Subcutaneous abdominal adipose tissue (tissue), 5 donors: ENCODE measurements around the gene OXGR1.
"Not testable (repeated sequence)": the region's sequence is repeated elsewhere in the genome, so short reads cannot be mapped to it uniquely, and the experiment has no call there.

Experiments
- H3K27ac ChIP-seq: one replicate; pipeline ENCODE4 v1.7.0; 2013; ENCODE audit warnings: low read depth, mild to moderate bottlenecking, inconsistent platforms, low read length, moderate library complexity
- H3K27me3 ChIP-seq, 5 donors: one replicate each; pipeline ENCODE4 v1.7.0; 2013; ENCODE audit warnings: low read length in 5 of 5, inconsistent platforms in 1 of 5; ENCODE audit not compliant: control insufficient read depth in 5 of 5, insufficient read depth in 4 of 5
- H3K36me3 ChIP-seq, 5 donors: one replicate each; pipeline ENCODE4 v1.7.0; 2013; ENCODE audit warnings: low read length in 5 of 5; ENCODE audit not compliant: control insufficient read depth in 5 of 5, insufficient read depth in 5 of 5
- H3K4me1 ChIP-seq, 5 donors: one replicate each; pipeline ENCODE4 v1.7.0; 2013; ENCODE audit warnings: low read length in 5 of 5, mild to moderate bottlenecking in 3 of 5, moderate library complexity in 1 of 5; ENCODE audit not compliant: control insufficient read depth in 5 of 5, insufficient read depth in 5 of 5
- H3K4me3 ChIP-seq, 5 donors: one replicate each; pipeline ENCODE4 v1.7.0; 2013; ENCODE audit warnings: low read length in 5 of 5, low read depth in 1 of 5
- H3K9ac ChIP-seq, 5 donors: one replicate each; pipeline ENCODE4 v1.7.0; 2013; ENCODE audit warnings: low read length in 5 of 5, mild to moderate bottlenecking in 4 of 5, moderate library complexity in 3 of 5
- H3K9me3 ChIP-seq, 5 donors: one replicate each; pipeline ENCODE4 v1.7.0; 2013; ENCODE audit warnings: low read length in 5 of 5; ENCODE audit not compliant: control insufficient read depth in 5 of 5
- donor health status: healthy.
- donor health status: healthy.
- donor health status: healthy.
- donor health status: healthy.
- donor health status: healthy.

The OXGR1 gene

GRCh38 chr13:96996107-96996506 lies 1.8 kb upstream of the OXGR1 start:
- H3K27ac ChIP-seq: no peak overlapping the region
- H3K4me1 ChIP-seq: peaks cover 0 to 14% (median 12%) of the 10 kb centered on the region in 5 donors
- no peak overlapping the region for H3K9ac ChIP-seq
- peaks cover 0 to 21% (median 16%) of the 10 kb centered on the region in 5 donors for H3K27me3 ChIP-seq
- H3K4me3 ChIP-seq: no peak overlapping the region
- H3K9me3 ChIP-seq: no peaks in the 10 kb centered on the region
- H3K36me3 ChIP-seq: no peaks in the 10 kb centered on the region

GRCh38 chr13:96994858-96995243 lies 575 bp upstream of the OXGR1 start:
- no peak overlapping the region for H3K9ac ChIP-seq
- no peak overlapping the region for H3K27ac ChIP-seq
- no peaks in the 10 kb centered on the region for H3K36me3 ChIP-seq
- peaks cover 0 to 21% (median 16%) of the 10 kb centered on the region in 5 donors for H3K27me3 ChIP-seq
- peak overlapping the region in 1 of 5 donors; percentile 60 for H3K4me3 ChIP-seq
- H3K9me3 ChIP-seq: no peaks in the 10 kb centered on the region
- peaks cover 0 to 14% (median 12%) of the 10 kb centered on the region in 5 donors for H3K4me1 ChIP-seq

GRCh38 chr13:96993634-96994016 lies 651 bp downstream of the OXGR1 start:
- H3K4me3 ChIP-seq: peak overlapping the region; percentile 48 to 69 (median 60)
- H3K9ac ChIP-seq: peak overlapping the region in 2 of 5 donors; percentile 44 to 46
- no peaks in the 10 kb centered on the region for H3K36me3 ChIP-seq
- H3K4me1 ChIP-seq: peaks cover 0 to 14% (median 12%) of the 10 kb centered on the region in 5 donors
- H3K27ac ChIP-seq: no peak overlapping the region
- H3K27me3 ChIP-seq: peaks cover 0 to 21% (median 15%) of the 10 kb centered on the region in 5 donors
- no peaks in the 10 kb centered on the region for H3K9me3 ChIP-seq

- peaks cover 0 to 21% (median 15%) of the 10 kb centered on the region in 5 donors for H3K27me3 ChIP-seq
- no peak overlapping the region for H3K27ac ChIP-seq
These were observed 1.6 kb downstream of the OXGR1 start for GRCh38 chr13:96992633-96993032.

DNA sequence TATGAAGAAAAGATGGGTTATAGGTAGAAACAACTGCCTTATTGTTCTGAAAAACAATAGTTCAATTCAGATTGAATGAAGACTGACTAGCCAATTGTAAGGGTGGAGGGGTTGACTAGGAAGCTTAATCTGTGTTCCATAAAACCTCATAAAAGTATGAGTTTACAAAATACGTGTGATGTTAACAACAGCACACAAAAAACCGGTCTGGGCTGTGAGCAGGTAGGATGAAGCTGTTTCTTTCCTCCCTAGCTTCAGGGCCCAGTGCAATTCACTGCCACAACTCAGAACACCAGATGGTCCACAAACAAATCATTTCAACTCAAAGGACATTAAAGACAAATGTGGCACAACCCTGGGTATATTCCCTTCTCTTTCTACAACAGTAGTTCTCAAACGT lies 3.2 kb downstream of the OXGR1 start:
- H3K4me3 ChIP-seq: no peak overlapping the region
- peaks cover 0 to 21% (median 15%) of the 10 kb centered on the region in 5 donors for H3K27me3 ChIP-seq
- no peaks in the 10 kb centered on the region for H3K9me3 ChIP-seq
- H3K9ac ChIP-seq: no peak overlapping the region
- no peak overlapping the region for H3K27ac ChIP-seq
- H3K36me3 ChIP-seq: no peaks in the 10 kb centered on the region
- H3K4me1 ChIP-seq: peaks cover 0 to 14% (median 12%) of the 10 kb centered on the region in 5 donors

More at GRCh38 chr13:96992633-96993032, 1.6 kb downstream of the OXGR1 start:
- H3K9me3 ChIP-seq: no peaks in the 10 kb centered on the region
- no peaks in the 10 kb centered on the region for H3K36me3 ChIP-seq
- H3K9ac ChIP-seq: no peak overlapping the region
- no peak overlapping the region for H3K4me3 ChIP-seq
- peaks cover 0 to 14% (median 12%) of the 10 kb centered on the region in 5 donors for H3K4me1 ChIP-seq

DNA sequence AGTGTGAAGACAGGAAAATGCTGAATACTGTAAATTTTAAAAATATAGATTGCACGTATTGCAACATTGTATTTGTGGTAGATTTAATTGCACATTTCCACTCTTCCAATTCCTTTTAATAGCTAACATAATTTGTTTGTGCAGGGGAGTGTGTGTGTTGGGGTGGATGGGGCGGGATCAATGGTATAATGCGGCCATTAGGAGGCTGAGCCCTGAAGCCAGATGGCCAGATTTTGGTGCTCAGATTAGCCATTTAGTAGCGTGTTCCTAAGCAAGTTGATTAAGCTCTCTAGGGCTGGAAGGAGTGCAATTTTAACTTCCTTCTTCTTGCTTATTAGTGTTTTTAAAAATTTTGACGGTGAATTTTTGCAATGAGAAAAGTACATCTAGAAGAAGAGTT lies 5.8 kb downstream of the OXGR1 start:
- no peaks in the 10 kb centered on the region for H3K27me3 ChIP-seq
- H3K4me3 ChIP-seq: no peak overlapping the region

GRCh38 chr13:96984051-96984508 lies 10.2 kb downstream of the OXGR1 start:
- Histone ChIP-seq H3K4me1 (peaks cover 0 to 24% (median 8%) of the 10 kb centered on the region in 5 donors), H3K27ac (peak overlapping the region; percentile 31), H3K4me3 (peak overlapping the region in 2 of 5 donors; percentile 26 to 40), H3K9ac (no peak overlapping the region), H3K27me3 (no peaks in the 10 kb centered on the region), H3K9me3 (no peaks in the 10 kb centered on the region), H3K36me3 (no peaks in the 10 kb centered on the region)

More for the DNA sequence above, 5.8 kb downstream of the OXGR1 start:
- no peaks in the 10 kb centered on the region for H3K36me3 ChIP-seq
- no peaks in the 10 kb centered on the region for H3K9me3 ChIP-seq
- no peak overlapping the region for H3K9ac ChIP-seq
- no peak overlapping the region for H3K27ac ChIP-seq
- H3K4me1 ChIP-seq: peaks cover 0 to 11% (median 5%) of the 10 kb centered on the region in 5 donors

GRCh38 chr13:96982672-96983071 lies 11.6 kb downstream of the OXGR1 start:
- Histone ChIP-seq H3K9me3 (peaks cover 0 to under 1% (median 0%) of the 10 kb centered on the region in 5 donors), H3K9ac (no peak overlapping the region), H3K4me1 (peaks cover 0 to 24% (median 8%) of the 10 kb centered on the region in 5 donors), H3K36me3 (no peaks in the 10 kb centered on the region), H3K4me3 (no peak overlapping the region), H3K27me3 (no peaks in the 10 kb centered on the region), H3K27ac (peak overlapping the region; percentile 50)

DNA sequence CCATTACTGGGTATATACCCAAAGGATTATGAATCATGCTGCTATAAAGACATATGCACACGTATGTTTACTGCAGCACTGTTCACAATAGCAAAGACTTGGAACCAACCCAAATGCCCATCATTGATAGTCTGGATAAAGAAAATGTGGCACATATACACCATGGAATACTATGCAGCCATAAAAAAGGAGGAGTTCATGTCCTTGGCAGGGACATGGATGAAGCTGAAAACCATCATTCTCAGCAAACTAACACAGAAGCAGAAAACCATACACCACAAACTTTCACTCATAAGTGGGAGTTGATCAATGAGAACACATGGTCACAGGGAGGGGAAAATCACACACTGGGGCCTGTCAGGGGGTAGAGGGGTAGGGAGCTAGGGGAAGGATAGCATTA lies 14.4 kb downstream of the OXGR1 start:
- H3K27me3 ChIP-seq, H3K9ac ChIP-seq, H3K4me3 ChIP-seq, H3K27ac ChIP-seq, H3K36me3 ChIP-seq: not testable (repeated sequence)
- Histone ChIP-seq H3K4me1 (peaks cover 0 to 24% (median 8%) of the 10 kb centered on the region in 5 donors), H3K9me3 (peaks cover 2 to 14% (median 11%) of the 10 kb centered on the region in 5 donors)

DNA sequence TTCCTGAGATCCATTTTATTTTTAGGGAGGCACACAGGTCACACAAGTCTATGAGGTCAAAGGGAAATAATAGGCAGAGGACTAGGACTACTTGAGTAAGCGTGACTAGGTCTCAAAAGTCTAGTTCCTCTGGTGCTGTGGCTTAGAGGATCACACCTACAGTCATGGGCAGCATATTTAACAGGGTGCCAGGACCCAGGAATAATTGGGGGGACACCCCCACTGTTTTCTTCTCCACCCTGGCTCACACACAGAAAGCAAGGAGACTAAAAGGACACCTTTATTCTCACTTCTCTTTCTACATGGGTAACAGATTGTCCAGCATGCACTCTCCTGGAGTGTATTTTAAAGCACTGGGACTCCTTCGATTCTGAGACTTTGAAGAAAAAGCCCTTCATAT lies 26.2 kb downstream of the OXGR1 start:
- no peaks in the 10 kb centered on the region for H3K36me3 ChIP-seq
- H3K9me3 ChIP-seq: peaks cover 15 to 43% (median 33%) of the 10 kb centered on the region in 5 donors
- H3K4me3 ChIP-seq: peak overlapping the region in 2 of 5 donors; percentile 39
- no peak overlapping the region for H3K9ac ChIP-seq
- H3K27me3 ChIP-seq: no peaks in the 10 kb centered on the region
- H3K27ac ChIP-seq: no peak overlapping the region
- H3K4me1 ChIP-seq: peaks cover 0 to 1% (median 0%) of the 10 kb centered on the region in 5 donors
